Upper lobe of left lung (tissue), 6 donors: ENCODE measurements around the gene VIT. TPM values are rescaled to one million over a fixed set of nuclear protein-coding genes. Genes with fewer than 3 reads are reported as not detected.
"Not testable (repeated sequence)": the region's sequence is repeated elsewhere in the genome, so short reads cannot be mapped to it uniquely, and the experiment has no call there.

ENCODE experiments used
- ATAC-seq, 2 donors: fragments of 200-7000 bp; cut with Tn5 transposase; one replicate each; pipeline ENCODE4 v1.9.1; 2022; ENCODE audit warnings: mild to moderate bottlenecking in 2 of 2, moderate library complexity in 2 of 2; ENCODE audit not compliant: low FRiP score in 2 of 2
- DNase-seq, 2 donors: peaks; one replicate each; pipeline ENCODE4 v3.0.0-alpha.2; 2019 to 2020
- H3K27ac ChIP-seq, 4 donors: fragments of 200-600 bp; sonication (generic); one replicate each; pipeline ENCODE4 v1.5.1; 2016 to 2019
- H3K27me3 ChIP-seq, 4 donors: fragments of 200-600 bp; sonication (generic); one replicate each; pipeline ENCODE4 v1.5.1; 2017 to 2019
- H3K36me3 ChIP-seq, 4 donors: fragments of 200-600 bp; sonication (generic); one replicate each; pipeline ENCODE4 v1.5.1; 2016 to 2019
- H3K4me1 ChIP-seq, 4 donors: fragments of 200-600 bp; sonication (generic); one replicate each; pipeline ENCODE4 v1.5.1; 2018 to 2019
- H3K4me3 ChIP-seq, 4 donors: fragments of 200-600 bp; sonication (generic); one replicate each; pipeline ENCODE4 v1.5.1; 2017 to 2019; ENCODE audit warnings: mild to moderate bottlenecking in 2 of 4, moderate library complexity in 1 of 4
- H3K9me3 ChIP-seq, 4 donors: fragments of 200-600 bp; sonication (generic); one replicate each; pipeline ENCODE4 v1.5.1; 2018 to 2019
- CTCF ChIP-seq, 6 experiments: fragments of 450-650 bp in 4 of 6; fragments of 200-600 bp in 2 of 6; sonication (generic) in 2 of 6; IDR thresholded peaks; one replicate each; pipeline ENCODE4 v1.5.1; 2016 to 2019; ENCODE audit warnings: antibody characterized with exemption in 6 of 6
- EP300 ChIP-seq, 4 donors: sonication (generic); formaldehyde crosslinking; IDR thresholded peaks; one replicate each; pipeline ENCODE4 v1.5.1; 2017; ENCODE audit warnings: antibody characterized with exemption in 4 of 4, control low read depth in 2 of 4
- POLR2A ChIP-seq, 4 donors: fragments of 450-650 bp; IDR thresholded peaks; one replicate each; pipeline ENCODE4 v1.5.1; 2016 to 2017; ENCODE audit warnings: antibody characterized with exemption in 4 of 4, mild to moderate bottlenecking in 2 of 4
- POLR2AphosphoS5 ChIP-seq, 2 donors: sonication (generic); formaldehyde crosslinking; IDR thresholded peaks; one replicate each; pipeline ENCODE4 v1.5.1; 2017; ENCODE audit warnings: antibody characterized with exemption in 2 of 2
- WGBS, 2 donors: methylation state at CpG; one replicate each; pipeline ENCODE4 v1.1.5; 2017 to 2018; 5-methylcytosine and 5-hydroxymethylcytosine counted together
- total RNA-seq, 6 donors: library from RNA; depleted of rRNA in 4 of 6; stranded (reverse); fragments of >200 nt in 4 of 6; gene quantifications; one replicate each; pipeline versions ENCODE4 v1.1.0 to v1.2.1, GENCODE V29; 2016 to 2021
- donor health status: DM: no; HTN: no; CAD: no; lungs with moderate emphysema.
- donor health status: DM: no; HTN: yes; CAD: no; lungs with severe emphysema.

The VIT gene
- total RNA-seq, 6 donors from 2014 or later = 0.22 to 1.4 (median 0.54) TPM; not detected in 1

- TF ChIP-seq POLR2AphosphoS5 (IDR thresholded peaks at IDR 0.05) = no peak
- no peak for TF ChIP-seq CTCF (IDR thresholded peaks at IDR 0.05)
- TF ChIP-seq POLR2A (IDR thresholded peaks at IDR 0.05) = no peak
- no peak for TF ChIP-seq EP300 (IDR thresholded peaks at IDR 0.05)
- Histone ChIP-seq H3K27me3 (no peaks in the 10 kb centered on the region), H3K27ac (no peak overlapping the region), H3K36me3 (no peaks in the 10 kb centered on the region), H3K9me3 (no peaks in the 10 kb centered on the region), H3K4me3 (no peak overlapping the region), H3K4me1 (no peaks in the 10 kb centered on the region)
- 70 to 77% methylated on average over 6 of the region's 6 CpGs for WGBS, 2 donors
- DNase-seq (no peak), ATAC-seq (no peak)
Observed at GRCh38 chr2:36682562-36682961, 13.9 kb upstream of the VIT start.

GRCh38 chr2:36683002-36683401, 13.5 kb upstream of the VIT start:
- no peak overlapping the region for H3K27ac ChIP-seq
- WGBS, 2 donors = 64 to 83% methylated on average over 2 of the region's 2 CpGs
- no peak overlapping the region for H3K4me3 ChIP-seq
- no peaks in the 10 kb centered on the region for H3K27me3 ChIP-seq
- no peaks in the 10 kb centered on the region for H3K4me1 ChIP-seq
- TF ChIP-seq POLR2AphosphoS5 (IDR thresholded peaks at IDR 0.05) (no peak), EP300 (IDR thresholded peaks at IDR 0.05) (no peak), POLR2A (IDR thresholded peaks at IDR 0.05) (no peak), CTCF (IDR thresholded peaks at IDR 0.05) (no peak)
- no peaks in the 10 kb centered on the region for H3K9me3 ChIP-seq
- no peak for DNase-seq
- no peaks in the 10 kb centered on the region for H3K36me3 ChIP-seq
- ATAC-seq = no peak

GRCh38 chr2:36688291-36688690, 8.2 kb upstream of the VIT start:
- not testable (repeated sequence) for H3K27me3 ChIP-seq, H3K4me3 ChIP-seq, H3K27ac ChIP-seq, H3K9me3 ChIP-seq, ATAC-seq, H3K4me1 ChIP-seq, H3K36me3 ChIP-seq
- 99 to 100% methylated on average over 1 to 14 of the region's 30 CpGs for WGBS, 2 donors
- DNase-seq = peak in 1 of 2 donors; percentile 69

GRCh38 chr2:36689013-36689412, 7.5 kb upstream of the VIT start:
- not testable (repeated sequence) for ATAC-seq, H3K4me1 ChIP-seq, H3K27ac ChIP-seq, H3K9me3 ChIP-seq, H3K27me3 ChIP-seq, DNase-seq, H3K4me3 ChIP-seq, H3K36me3 ChIP-seq
- WGBS, 2 donors = 83 to 89% methylated on average over 13 to 15 of the region's 15 CpGs

GRCh38 chr2:36692121-36692520, 4.4 kb upstream of the VIT start:
- WGBS, 2 donors = 30 to 36% methylated on average over 2 of the region's 2 CpGs
- no peak for DNase-seq

More at GRCh38 chr2:36692121-36692520, 4.4 kb upstream of the VIT start:
- Histone ChIP-seq H3K4me3 (no peak overlapping the region), H3K9me3 (no peaks in the 10 kb centered on the region), H3K27ac (no peak overlapping the region), H3K27me3 (no peaks in the 10 kb centered on the region), H3K4me1 (no peaks in the 10 kb centered on the region), H3K36me3 (no peaks in the 10 kb centered on the region)
- TF ChIP-seq POLR2A (IDR thresholded peaks at IDR 0.05) (no peak), POLR2AphosphoS5 (IDR thresholded peaks at IDR 0.05) (no peak), EP300 (IDR thresholded peaks at IDR 0.05) (no peak), CTCF (IDR thresholded peaks at IDR 0.05) (no peak)
- no peak for ATAC-seq
